PC-3 (cell line): Measurements from ENCODE around the gene AADAC. TPM values are rescaled to one million over a fixed set of nuclear protein-coding genes. Genes with fewer than 3 reads are reported as not detected.

Experiments
- ATAC-seq: fragments of 200-7000 bp; cut with Tn5 transposase; 2 replicates; pipeline ENCODE4 v1.9.1; 2020; ENCODE audit warnings: mild to moderate bottlenecking, moderate library complexity
- BruUV-seq: library from RNA; stranded (reverse); fragments of 400-500 nt; replicated peaks from 2 replicates; lab custom pipeline; 2021; lab: Mats Ljungman, UMichigan
- CTCF ChIA-PET: fragments of 300-600 bp; sonication (Branson Sonifier 250); formaldehyde crosslinking; loops from one replicate; lab custom pipeline; 2022; ENCODE audit warnings: antibody characterized with exemption; lab: Charles Lee
- POLR2A ChIA-PET: fragments of 300-600 bp; sonication (Branson Sonifier 250); formaldehyde crosslinking; loops from one replicate; lab custom pipeline; 2022; ENCODE audit warnings: antibody characterized with exemption; ENCODE audit not compliant: unreplicated experiment; lab: Charles Lee
- DNase-seq: peaks from one replicate; pipeline ENCODE4 v3.0.0-alpha.2; 2015
- H2AFZ ChIP-seq: fragments of 300-600 bp; sonication (generic); 2 replicates; pipeline ENCODE4 v1.6.0; 2016; ENCODE audit warnings: antibody characterized with exemption, low read length
- H3F3A ChIP-seq: fragments of 300-600 bp; sonication (generic); one replicate; pipeline ENCODE4 v1.6.0; 2017; ENCODE audit warnings: antibody characterized with exemption, low read length, control low read depth, mild to moderate bottlenecking; ENCODE audit not compliant: unreplicated experiment
- H3K27ac ChIP-seq: fragments of 300-600 bp; sonication (generic); 2 replicates; pipeline ENCODE4 v1.5.1; 2016; ENCODE audit warnings: mild to moderate bottlenecking, low read length
- H3K27me3 ChIP-seq: fragments of 300-600 bp; sonication (generic); 2 replicates; pipeline ENCODE4 v1.6.1; 2016; ENCODE audit warnings: low read length, mixed read lengths
- H3K36me3 ChIP-seq: fragments of 300-600 bp; sonication (generic); 2 replicates; pipeline ENCODE4 v1.6.1; 2016; ENCODE audit warnings: low read depth, mixed run types, low read length, mixed read lengths
- H3K4me1 ChIP-seq: fragments of 300-600 bp; sonication (generic); 2 replicates; pipeline ENCODE4 v1.5.1; 2016; ENCODE audit warnings: low read length; ENCODE audit not compliant: insufficient read depth
- H3K4me2 ChIP-seq: fragments of 300-600 bp; sonication (generic); 2 replicates; pipeline ENCODE4 v1.6.0; 2016; ENCODE audit warnings: low read length
- H3K4me3 ChIP-seq: fragments of 300-600 bp; sonication (generic); 2 replicates; pipeline ENCODE4 v1.5.1; 2016; ENCODE audit warnings: mild to moderate bottlenecking, low read length, mixed read lengths
- H3K79me2 ChIP-seq: fragments of 300-600 bp; sonication (generic); 2 replicates; pipeline ENCODE4 v1.6.1; 2017; ENCODE audit warnings: low read length, mixed read lengths
- H3K9ac ChIP-seq: fragments of 300-600 bp; sonication (generic); 2 replicates; pipeline ENCODE4 v1.6.0; 2016; ENCODE audit warnings: mild to moderate bottlenecking, low read length
- H3K9me2 ChIP-seq: fragments of 300-600 bp; sonication (generic); replicated peaks from 2 replicates; pipeline ENCODE4 v1.6.1; 2016; ENCODE audit warnings: mixed run types, low read length, mixed read lengths
- H3K9me3 ChIP-seq: fragments of 300-600 bp; sonication (generic); 2 replicates; pipeline ENCODE4 v1.6.1; 2016; ENCODE audit warnings: low read length, mixed read lengths
- H4K20me1 ChIP-seq: fragments of 300-600 bp; sonication (generic); 2 replicates; pipeline ENCODE4 v1.6.1; 2016; ENCODE audit warnings: low read length, mixed read lengths
- CTCF ChIP-seq: fragments of 300-600 bp; sonication (generic); conservative IDR thresholded peaks from 2 replicates; pipeline ENCODE4 v1.5.1; 2017; ENCODE audit warnings: antibody characterized with exemption, low read depth, mild to moderate bottlenecking, low read length
- EZH2 ChIP-seq: fragments of 300-600 bp; sonication (generic); IDR thresholded peaks from one replicate; pipeline ENCODE4 v1.6.1; 2017; ENCODE audit warnings: antibody characterized with exemption, mild to moderate bottlenecking, low read length; ENCODE audit not compliant: unreplicated experiment
- EZH2phosphoT487 ChIP-seq: fragments of 300-600 bp; sonication (generic); IDR thresholded peaks from 2 replicates; pipeline ENCODE4 v1.6.1; 2018; ENCODE audit warnings: mild to moderate bottlenecking, antibody characterized with exemption, low read length, borderline replicate concordance
- intact Hi-C: fragments of 100-400 bp; cut with micrococcal nuclease; formaldehyde crosslinking; loops from 2 replicates; pipeline ENCODE4 v1.9.0; 2023
- total RNA-seq: library from RNA; depleted of rRNA; stranded (reverse); fragments of >200 nt; gene quantifications from 2 replicates; pipeline ENCODE4 v1.2.3, GENCODE V29; 2014; rRNA removed

The AADAC gene
- total RNA-seq, 1 experiment from 2014 or later = 0.18 TPM

GRCh38 chr3:151875759-151876158 is 61.8 kb downstream of the AADAC start:
- intact Hi-C loops = no loop called here
- ChIA-PET POLR2A (no interaction called here), CTCF (no interaction called here)
- no peaks in the 10 kb centered on the region for H3K27me3 ChIP-seq
- BruUV-seq = no TSS peak
- H3K9me2 ChIP-seq = no peaks in the 10 kb centered on the region
- H4K20me1 ChIP-seq = no peaks in the 10 kb centered on the region
- H3K79me2 ChIP-seq = no peaks in the 10 kb centered on the region
- H3K4me3 ChIP-seq = no peak overlapping the region
- no peaks in the 10 kb centered on the region for H3K36me3 ChIP-seq
- no peak overlapping the region for H3K27ac ChIP-seq
- DNase-seq (no peak), ATAC-seq (peak; percentile 35)
- no peaks in the 10 kb centered on the region for H3K9me3 ChIP-seq
- no peaks in the 10 kb centered on the region for H3F3A ChIP-seq
- H2AFZ ChIP-seq = peak overlapping the region; percentile 56
- H3K4me2 ChIP-seq = peak overlapping the region; percentile 51
- H3K9ac ChIP-seq = no peak overlapping the region
- TF ChIP-seq CTCF (no peak), EZH2phosphoT487 (no peak), EZH2 (no peak)
- peaks cover 11% of the 10 kb centered on the region for H3K4me1 ChIP-seq

- no peaks in the 10 kb centered on the region for H3K27me3 ChIP-seq
- no peaks in the 10 kb centered on the region for H3K9me3 ChIP-seq
- CTCF ChIA-PET = no interaction called here
- no peak overlapping the region for H2AFZ ChIP-seq
- no peaks in the 10 kb centered on the region for H3K36me3 ChIP-seq
- DNase-seq (no peak), ATAC-seq (no peak)
- no TSS peak for BruUV-seq
- no peak overlapping the region for H3K27ac ChIP-seq
- H3K9me2 ChIP-seq = no peaks in the 10 kb centered on the region
- no peaks in the 10 kb centered on the region for H4K20me1 ChIP-seq
- H3K4me1 ChIP-seq = peaks cover 11% of the 10 kb centered on the region
- no peak for TF ChIP-seq EZH2
- TF ChIP-seq CTCF = no peak
- TF ChIP-seq EZH2phosphoT487 = no peak
- intact Hi-C loops = no loop called here
- POLR2A ChIA-PET = no interaction called here
- no peaks in the 10 kb centered on the region for H3K79me2 ChIP-seq
- H3K4me2 ChIP-seq = no peak overlapping the region
- no peak overlapping the region for H3K4me3 ChIP-seq
- H3F3A ChIP-seq = no peaks in the 10 kb centered on the region
- H3K9ac ChIP-seq = no peak overlapping the region
Observed at GRCh38 chr3:151877269-151877668, 63.4 kb downstream of the AADAC start.

Other genes starting within 250 kb of the AADAC start
- gene AADACL2, start 80.2 kb upstream of the AADAC start, total RNA-seq = not detected in 2 replicates
- not detected in 2 replicates for gene SUCNR1, start 59.5 kb downstream of the AADAC start, total RNA-seq